ENCODE results near the gene ANKRD6. TPM values are rescaled to one million over a fixed set of nuclear protein-coding genes. Genes with fewer than 3 reads are reported as not detected.
A peak's percentile ranks its signal among the peaks of the same experiment; 100 is the strongest.
"Not testable (repeated sequence)": the region's sequence is repeated elsewhere in the genome, so short reads cannot be mapped to it uniquely, and the experiment has no call there.

The ANKRD6 gene
- total RNA-seq, 2 experiments from 2014 or later, result 3.3 to 4.8 TPM

- Mint-ChIP-seq H3K4me1 (peaks cover 17% of the 10 kb centered on the region), H3K9me3 (no peaks in the 10 kb centered on the region), H3K36me3 (ENCODE audit: low read depth) (no peaks in the 10 kb centered on the region), H3K4me3 (no peak overlapping the region), H3K27me3 (no peaks in the 10 kb centered on the region), H3K27ac (no peak overlapping the region)
- DNase-seq, result no peak
- ChIA-PET CTCF (interaction anchor here (0.6 to 1.4 kb wide), 3 partner anchors 9 to 239 kb away, joined by 3 to 4 read pairs (median 3); no protein-coding TSS in a partner anchor), POLR2A (no interaction called here)
Measured at GRCh38 chr6:89611666-89612065, 178.7 kb downstream of the ANKRD6 start.

- no peak for DNase-seq
- H3K27me3 Mint-ChIP-seq, result no peaks in the 10 kb centered on the region
- no peak overlapping the region for H3K4me3 Mint-ChIP-seq
- CTCF ChIA-PET, result interaction anchor here (0.6 to 1.8 kb wide), 5 partner anchors 12 to 240 kb away, joined by 3 to 7 read pairs (median 3); no protein-coding TSS in a partner anchor
- no peak overlapping the region for H3K27ac Mint-ChIP-seq
- H3K4me1 Mint-ChIP-seq, result peaks cover 17% of the 10 kb centered on the region
- H3K9me3 Mint-ChIP-seq, result no peaks in the 10 kb centered on the region
- POLR2A ChIA-PET, result no interaction called here
- H3K36me3 Mint-ChIP-seq (ENCODE audit: low read depth), result no peaks in the 10 kb centered on the region
Measured at GRCh38 chr6:89612121-89612520, 179.2 kb downstream of the ANKRD6 start.

- POLR2A ChIA-PET, result no interaction called here
- CTCF ChIA-PET, result interaction anchor here (0.6 to 1.8 kb wide), 3 partner anchors 14 to 398 kb away, joined by 3 to 7 read pairs (median 3); no protein-coding TSS in a partner anchor
- no peak for DNase-seq
- Mint-ChIP-seq H3K36me3 (ENCODE audit: low read depth) (no peaks in the 10 kb centered on the region), H3K9me3 (no peaks in the 10 kb centered on the region), H3K27me3 (no peaks in the 10 kb centered on the region), H3K4me3 (no peak overlapping the region), H3K27ac (no peak overlapping the region), H3K4me1 (peaks cover 17% of the 10 kb centered on the region)
Measured at GRCh38 chr6:89613790-89614189, 180.8 kb downstream of the ANKRD6 start.

GRCh38 chr6:89615882-89616281, 182.9 kb downstream of the ANKRD6 start:
- peaks cover 14% of the 10 kb centered on the region for H3K4me1 Mint-ChIP-seq
- DNase-seq, result no peak
- ChIA-PET POLR2A (interaction anchor here (0.6 kb wide), 1 partner anchor 224 kb away, joined by 3 read pairs; no protein-coding TSS in a partner anchor), CTCF (interaction anchor here (0.9 to 1.1 kb wide), 2 partner anchors 12 to 39 kb away, joined by 3 to 5 read pairs; no protein-coding TSS in a partner anchor)
- H3K36me3 Mint-ChIP-seq (ENCODE audit: low read depth), result no peaks in the 10 kb centered on the region
- H3K4me3 Mint-ChIP-seq, result no peak overlapping the region
- H3K27me3 Mint-ChIP-seq, result no peaks in the 10 kb centered on the region
- H3K9me3 Mint-ChIP-seq, result no peaks in the 10 kb centered on the region
- H3K27ac Mint-ChIP-seq, result no peak overlapping the region

GRCh38 chr6:89616531-89616930, 183.6 kb downstream of the ANKRD6 start:
- no peak overlapping the region for H3K4me3 Mint-ChIP-seq
- H3K27me3 Mint-ChIP-seq, result no peaks in the 10 kb centered on the region
- ChIA-PET POLR2A (no interaction called here), CTCF (interaction anchor here (0.6 to 2.1 kb wide), 3 partner anchors 17 to 184 kb away, joined by 3 to 5 read pairs (median 4); partner anchors contain the start of gene ANKRD6)
- no peaks in the 10 kb centered on the region for H3K36me3 Mint-ChIP-seq (ENCODE audit: low read depth)
- no peaks in the 10 kb centered on the region for H3K9me3 Mint-ChIP-seq
- no peak overlapping the region for H3K27ac Mint-ChIP-seq
- DNase-seq, result no peak
- H3K4me1 Mint-ChIP-seq, result peaks cover 10% of the 10 kb centered on the region

- Mint-ChIP-seq H3K27me3 (no peaks in the 10 kb centered on the region), H3K27ac (no peak overlapping the region), H3K4me1 (no peaks in the 10 kb centered on the region), H3K36me3 (ENCODE audit: low read depth) (no peaks in the 10 kb centered on the region), H3K9me3 (no peaks in the 10 kb centered on the region), H3K4me3 (no peak overlapping the region)
- ChIA-PET POLR2A (no interaction called here), CTCF (interaction anchor here (1.1 to 2.1 kb wide), 2 partner anchors 20 to 185 kb away, joined by 3 to 4 read pairs; partner anchors contain the start of genes ANKRD6 and LYRM2)
- no peak for DNase-seq
Measured at GRCh38 chr6:89618026-89618425, 185.1 kb downstream of the ANKRD6 start.

GRCh38 chr6:89619567-89619966, 186.6 kb downstream of the ANKRD6 start:
- Mint-ChIP-seq H3K9me3 (no peaks in the 10 kb centered on the region), H3K4me3 (no peak overlapping the region), H3K27me3 (no peaks in the 10 kb centered on the region), H3K4me1 (no peaks in the 10 kb centered on the region), H3K36me3 (ENCODE audit: low read depth) (no peaks in the 10 kb centered on the region), H3K27ac (no peak overlapping the region)
- POLR2A ChIA-PET, result no interaction called here
- DNase-seq, result no peak
- CTCF ChIA-PET, result no interaction called here

GRCh38 chr6:89623749-89624148, 190.8 kb downstream of the ANKRD6 start:
- Mint-ChIP-seq H3K36me3 (ENCODE audit: low read depth) (no peaks in the 10 kb centered on the region), H3K9me3 (no peaks in the 10 kb centered on the region), H3K4me3 (no peak overlapping the region), H3K27me3 (no peaks in the 10 kb centered on the region), H3K4me1 (no peaks in the 10 kb centered on the region), H3K27ac (no peak overlapping the region)
- ChIA-PET CTCF (interaction anchor here (2.0 kb wide), 1 partner anchor 14 kb away, joined by 5 read pairs; the partner anchor contains the start of gene LYRM2), POLR2A (no interaction called here)
- DNase-seq, result no peak

GRCh38 chr6:89630488-89630887, 197.5 kb downstream of the ANKRD6 start:
- no peak for DNase-seq
- Mint-ChIP-seq H3K9me3 (no peaks in the 10 kb centered on the region), H3K4me3 (no peak overlapping the region), H3K27me3 (no peaks in the 10 kb centered on the region), H3K4me1 (peaks cover 2% of the 10 kb centered on the region), H3K27ac (peak overlapping the region; percentile 15), H3K36me3 (ENCODE audit: low read depth) (peaks cover 17% of the 10 kb centered on the region)
- POLR2A ChIA-PET, result no interaction called here
- CTCF ChIA-PET, result interaction anchor here (0.5 to 0.6 kb wide), 2 partner anchors 238 to 811 kb away, joined by 3 read pairs; no protein-coding TSS in a partner anchor

- H3K27me3 Mint-ChIP-seq, CTCF ChIA-PET, H3K9me3 Mint-ChIP-seq, POLR2A ChIA-PET, H3K4me3 Mint-ChIP-seq, DNase-seq: not testable (repeated sequence)
- Mint-ChIP-seq H3K4me1 (peaks cover 39% of the 10 kb centered on the region), H3K27ac (peak overlapping the region; percentile 16), H3K36me3 (ENCODE audit: low read depth) (peaks cover 46% of the 10 kb centered on the region)
Measured at GRCh38 chr6:89636412-89636811, 203.5 kb downstream of the ANKRD6 start.

GRCh38 chr6:89637960-89638319, 205.0 kb downstream of the ANKRD6 start:
- no peak for DNase-seq
- Mint-ChIP-seq H3K9me3 (no peaks in the 10 kb centered on the region), H3K4me3 (peak overlapping the region; percentile 93), H3K27ac (peak overlapping the region; percentile 98), H3K4me1 (peaks cover 39% of the 10 kb centered on the region), H3K27me3 (no peaks in the 10 kb centered on the region), H3K36me3 (ENCODE audit: low read depth) (peaks cover 47% of the 10 kb centered on the region)
- CTCF ChIA-PET, result interaction anchor here (0.6 to 1.9 kb wide), 8 partner anchors 10 to 266 kb away, joined by 3 to 5 read pairs (median 4); partner anchors contain the start of gene ANKRD6
- POLR2A ChIA-PET, result no interaction called here

- no peaks in the 10 kb centered on the region for H3K27me3 Mint-ChIP-seq
- POLR2A ChIA-PET, result interaction anchor here (0.6 kb wide), 1 partner anchor 526 kb away, joined by 3 read pairs; no protein-coding TSS in a partner anchor
- peaks cover 39% of the 10 kb centered on the region for H3K4me1 Mint-ChIP-seq
- CTCF ChIA-PET, result interaction anchor here (0.6 to 1.9 kb wide), 9 partner anchors 9 to 288 kb away, joined by 3 to 5 read pairs (median 4); partner anchors contain the start of gene ANKRD6
- peak; percentile 91 for DNase-seq
- H3K9me3 Mint-ChIP-seq, result no peaks in the 10 kb centered on the region
- peak within 1 kb of the TSS; percentile 98 for H3K27ac Mint-ChIP-seq
- H3K36me3 Mint-ChIP-seq (ENCODE audit: low read depth), result peaks cover 53% of the 10 kb centered on the region
- H3K4me3 Mint-ChIP-seq, result peak within 1 kb of the TSS; percentile 93
Measured at GRCh38 chr6:89638320-89639195, 205.6 kb downstream of the ANKRD6 start, which contains the start of gene LYRM2. LYRM2 (minus strand) TSS chr6:89638747; CDS start chr6:89638716, 31 bp downstream.

- H3K27ac Mint-ChIP-seq, result no peak overlapping the region
- peaks cover 51% of the 10 kb centered on the region for H3K36me3 Mint-ChIP-seq (ENCODE audit: low read depth)
Measured at GRCh38 chr6:89640804-89641203, 207.9 kb downstream of the ANKRD6 start.

More at GRCh38 chr6:89640804-89641203, 207.9 kb downstream of the ANKRD6 start:
- DNase-seq, result no peak
- H3K27me3 Mint-ChIP-seq, result no peaks in the 10 kb centered on the region
- no peak overlapping the region for H3K4me3 Mint-ChIP-seq
- ChIA-PET CTCF (interaction anchor here (0.6 kb wide), 1 partner anchor 1014 kb away, joined by 3 read pairs; no protein-coding TSS in a partner anchor), POLR2A (no interaction called here)
- H3K9me3 Mint-ChIP-seq, result no peaks in the 10 kb centered on the region
- peaks cover 35% of the 10 kb centered on the region for H3K4me1 Mint-ChIP-seq
